ENCODE data around the gene GLDC. TPM values are rescaled to one million over a fixed set of nuclear protein-coding genes. Genes with fewer than 3 reads are reported as not detected.
A peak's percentile ranks its signal among the peaks of the same experiment; 100 is the strongest.

GLDC gene
- total RNA-seq, 1 donor from 2014 or later = 100 TPM

DNA sequence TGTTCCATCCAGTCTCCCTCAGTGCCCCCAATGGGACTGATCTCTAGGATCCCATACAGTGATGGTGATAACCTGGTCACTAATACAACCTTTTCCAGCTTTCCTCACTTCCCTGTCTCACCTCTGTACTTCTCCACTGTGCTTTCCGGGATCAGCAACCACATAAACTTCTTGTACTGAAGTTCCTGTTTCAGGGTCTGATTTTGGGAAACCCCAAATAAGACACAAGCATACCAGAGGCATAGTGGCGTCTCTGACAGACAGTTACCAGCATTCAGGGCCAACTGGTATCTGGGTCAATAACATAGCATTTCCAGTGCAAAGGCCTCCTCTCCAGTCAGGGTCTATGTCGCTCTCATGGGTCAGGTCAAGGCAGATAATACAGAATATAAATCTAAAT, 64.3 kb downstream of the GLDC start:
- Mint-ChIP-seq H3K27me3 (ENCODE audit: insufficient read depth, low read depth) (peaks cover 3% of the 10 kb centered on the region), H3K4me3 (no peak overlapping the region), H3K27ac (no peak overlapping the region), H3K36me3 (no peaks in the 10 kb centered on the region), H3K9me3 (no peaks in the 10 kb centered on the region), H3K4me1 (peaks cover 2% of the 10 kb centered on the region)
- Histone ChIP-seq H3K36me3 (no peaks in the 10 kb centered on the region), H3K9ac (no peak overlapping the region), H2AFZ (replicated peaks) (no peak overlapping the region), H3K27me3 (no peaks in the 10 kb centered on the region), H3K4me3 (no peak overlapping the region), H4K20me1 (ENCODE audit: low read depth) (no peaks in the 10 kb centered on the region), H3K27ac (no peak overlapping the region), H3F3A (ENCODE audit: low read depth) (no peaks in the 10 kb centered on the region), H3K9me3 (ENCODE audit: low read depth) (no peaks in the 10 kb centered on the region), H3K4me2 (no peak overlapping the region), H3K4me1 (no peaks in the 10 kb centered on the region), H3K79me2 (ENCODE audit: low read depth) (no peaks in the 10 kb centered on the region)
- DNase-seq (ENCODE audit: low spot score) = no peak
- TF ChIP-seq EZH2 (IDR thresholded peaks at IDR 0.05) = no peak
- TF ChIP-seq, protein P1, sequence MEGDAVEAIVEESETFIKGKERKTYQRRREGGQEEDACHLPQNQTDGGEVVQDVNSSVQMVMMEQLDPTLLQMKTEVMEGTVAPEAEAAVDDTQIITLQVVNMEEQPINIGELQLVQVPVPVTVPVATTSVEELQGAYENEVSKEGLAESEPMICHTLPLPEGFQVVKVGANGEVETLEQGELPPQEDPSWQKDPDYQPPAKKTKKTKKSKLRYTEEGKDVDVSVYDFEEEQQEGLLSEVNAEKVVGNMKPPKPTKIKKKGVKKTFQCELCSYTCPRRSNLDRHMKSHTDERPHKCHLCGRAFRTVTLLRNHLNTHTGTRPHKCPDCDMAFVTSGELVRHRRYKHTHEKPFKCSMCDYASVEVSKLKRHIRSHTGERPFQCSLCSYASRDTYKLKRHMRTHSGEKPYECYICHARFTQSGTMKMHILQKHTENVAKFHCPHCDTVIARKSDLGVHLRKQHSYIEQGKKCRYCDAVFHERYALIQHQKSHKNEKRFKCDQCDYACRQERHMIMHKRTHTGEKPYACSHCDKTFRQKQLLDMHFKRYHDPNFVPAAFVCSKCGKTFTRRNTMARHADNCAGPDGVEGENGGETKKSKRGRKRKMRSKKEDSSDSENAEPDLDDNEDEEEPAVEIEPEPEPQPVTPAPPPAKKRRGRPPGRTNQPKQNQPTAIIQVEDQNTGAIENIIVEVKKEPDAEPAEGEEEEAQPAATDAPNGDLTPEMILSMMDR (IDR thresholded peaks at IDR 0.05) = no peak
- no peak for TF ChIP-seq EZH2phosphoT487 (IDR thresholded peaks at IDR 0.05)

- Mint-ChIP-seq H3K4me3 (no peak overlapping the region), H3K4me1 (peaks cover 6% of the 10 kb centered on the region), H3K9me3 (no peaks in the 10 kb centered on the region), H3K27ac (no peak overlapping the region), H3K27me3 (ENCODE audit: insufficient read depth, low read depth) (peaks cover 3% of the 10 kb centered on the region), H3K36me3 (no peaks in the 10 kb centered on the region)
- no peak overlapping the region for H3K4me3 ChIP-seq
- H3K4me1 ChIP-seq = no peaks in the 10 kb centered on the region
- no peaks in the 10 kb centered on the region for H4K20me1 ChIP-seq (ENCODE audit: low read depth)
- DNase-seq (ENCODE audit: low spot score) = no peak
- no peak overlapping the region for H3K27ac ChIP-seq
- H3K4me2 ChIP-seq = no peak overlapping the region
- no peaks in the 10 kb centered on the region for H3F3A ChIP-seq (ENCODE audit: low read depth)
- H3K36me3 ChIP-seq = no peaks in the 10 kb centered on the region
- TF ChIP-seq EZH2 (IDR thresholded peaks at IDR 0.05) (no peak), EZH2phosphoT487 (IDR thresholded peaks at IDR 0.05) (no peak)
- TF ChIP-seq, protein P1 (IDR thresholded peaks at IDR 0.05) = no peak
- H3K9me3 ChIP-seq (ENCODE audit: low read depth) = no peaks in the 10 kb centered on the region
- no peaks in the 10 kb centered on the region for H3K79me2 ChIP-seq (ENCODE audit: low read depth)
- no peak overlapping the region for H3K9ac ChIP-seq
- no peak overlapping the region for H2AFZ ChIP-seq (replicated peaks)
- H3K27me3 ChIP-seq = no peaks in the 10 kb centered on the region
Measured at GRCh38 chr9:6579613-6580012, 65.9 kb downstream of the GLDC start.

DNA sequence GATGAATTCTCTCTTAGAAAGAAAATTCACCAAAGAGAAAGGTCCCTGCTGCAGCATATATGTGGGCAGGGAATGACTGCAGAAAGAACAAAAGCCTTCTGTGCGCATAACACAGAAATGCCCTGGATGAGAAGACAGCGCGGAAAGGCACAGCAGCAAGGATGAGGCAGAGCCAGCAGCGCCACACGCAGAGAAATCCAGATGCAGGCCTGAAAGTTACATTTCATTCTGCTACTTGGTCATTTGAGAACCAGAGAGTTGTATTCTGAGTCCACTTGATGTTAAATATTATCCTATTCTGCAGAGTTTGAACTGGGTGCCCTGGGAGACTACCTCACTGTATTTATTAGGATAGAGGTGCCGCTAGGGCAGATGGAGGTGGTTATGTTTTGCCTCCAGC, 68.5 kb downstream of the GLDC start:
- H3K9me3 Mint-ChIP-seq = no peaks in the 10 kb centered on the region
- TF ChIP-seq EZH2 (IDR thresholded peaks at IDR 0.05) (no peak), EZH2phosphoT487 (IDR thresholded peaks at IDR 0.05) (no peak)
- TF ChIP-seq, protein P1 (IDR thresholded peaks at IDR 0.05) = no peak

More for the DNA sequence above, 68.5 kb downstream of the GLDC start:
- H3K4me2 ChIP-seq = no peak overlapping the region
- Mint-ChIP-seq H3K36me3 (peaks cover 7% of the 10 kb centered on the region), H3K4me3 (no peak overlapping the region), H3K27me3 (ENCODE audit: insufficient read depth, low read depth) (peaks cover 3% of the 10 kb centered on the region), H3K4me1 (peaks cover 15% of the 10 kb centered on the region), H3K27ac (peak overlapping the region; percentile 13)
- no peaks in the 10 kb centered on the region for H3K27me3 ChIP-seq
- no peaks in the 10 kb centered on the region for H3K36me3 ChIP-seq
- H4K20me1 ChIP-seq (ENCODE audit: low read depth) = no peaks in the 10 kb centered on the region
- peaks cover 8% of the 10 kb centered on the region for H3K4me1 ChIP-seq
- no peak overlapping the region for H3K9ac ChIP-seq
- H3K27ac ChIP-seq = no peak overlapping the region
- H3K9me3 ChIP-seq (ENCODE audit: low read depth) = no peaks in the 10 kb centered on the region
- no peak overlapping the region for H2AFZ ChIP-seq (replicated peaks)
- no peaks in the 10 kb centered on the region for H3K79me2 ChIP-seq (ENCODE audit: low read depth)
- no peaks in the 10 kb centered on the region for H3F3A ChIP-seq (ENCODE audit: low read depth)
- H3K4me3 ChIP-seq = no peak overlapping the region
- no peak for DNase-seq (ENCODE audit: low spot score)

All from neural progenitor cell (in vitro differentiated cells).